PC-9 (cell line): ENCODE results near the gene PRMT5.

ENCODE experiments used
- EZH2 ChIP-seq: fragments of 200-600 bp; sonication (generic); IDR thresholded peaks from 2 replicates; pipeline ENCODE4 v1.8.0; 2017; ENCODE audit warnings: antibody characterized with exemption, low read depth
- TF ChIP-seq, protein P1 (sequence below): fragments of 200-600 bp; sonication (generic); conservative IDR thresholded peaks from 2 replicates; pipeline ENCODE4 v1.6.1; 2017; ENCODE audit warnings: mixed run types, antibody characterized with exemption, mild to moderate bottlenecking, moderate library complexity

DNA sequence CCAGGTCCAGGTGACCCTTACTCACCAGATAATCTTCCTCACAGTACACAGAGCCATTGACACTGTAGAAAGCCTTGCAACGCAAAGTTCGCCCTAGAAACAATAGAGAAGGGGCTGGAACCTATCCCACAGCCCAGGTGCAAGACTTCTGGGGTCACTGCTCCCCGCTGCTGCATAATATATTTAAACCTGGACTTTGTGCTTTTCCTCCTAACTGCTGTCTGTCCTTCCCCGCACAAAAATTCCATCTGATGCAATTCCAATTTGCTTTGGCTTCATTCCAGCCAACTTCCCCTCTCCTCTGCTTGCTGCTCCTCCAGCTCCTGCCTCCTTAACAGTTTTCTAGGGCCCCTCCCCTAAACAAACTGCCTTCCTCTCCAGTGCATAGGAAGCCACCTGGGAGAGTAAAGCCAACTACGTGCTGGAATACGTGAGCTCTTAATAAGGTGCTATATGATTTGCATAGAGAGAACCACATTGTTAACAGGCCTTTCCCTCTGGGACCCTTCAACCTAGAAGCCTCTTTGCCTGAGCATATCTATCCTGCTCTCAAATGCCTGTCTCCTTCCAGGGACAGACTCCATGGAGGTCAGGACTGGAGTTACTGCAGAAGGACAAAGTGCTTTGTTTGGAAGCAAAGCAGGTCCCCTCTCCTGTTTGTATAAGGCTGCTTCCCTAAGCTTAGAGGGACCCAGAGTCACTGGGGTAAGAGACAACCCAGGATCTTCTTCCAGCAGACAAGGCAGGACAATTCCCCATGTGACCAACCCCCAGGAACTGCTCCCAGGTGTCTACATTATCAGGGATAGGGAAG, 47.7 kb upstream of the PRMT5 start:
- TF ChIP-seq EZH2, result no peak
- TF ChIP-seq, protein P1, sequence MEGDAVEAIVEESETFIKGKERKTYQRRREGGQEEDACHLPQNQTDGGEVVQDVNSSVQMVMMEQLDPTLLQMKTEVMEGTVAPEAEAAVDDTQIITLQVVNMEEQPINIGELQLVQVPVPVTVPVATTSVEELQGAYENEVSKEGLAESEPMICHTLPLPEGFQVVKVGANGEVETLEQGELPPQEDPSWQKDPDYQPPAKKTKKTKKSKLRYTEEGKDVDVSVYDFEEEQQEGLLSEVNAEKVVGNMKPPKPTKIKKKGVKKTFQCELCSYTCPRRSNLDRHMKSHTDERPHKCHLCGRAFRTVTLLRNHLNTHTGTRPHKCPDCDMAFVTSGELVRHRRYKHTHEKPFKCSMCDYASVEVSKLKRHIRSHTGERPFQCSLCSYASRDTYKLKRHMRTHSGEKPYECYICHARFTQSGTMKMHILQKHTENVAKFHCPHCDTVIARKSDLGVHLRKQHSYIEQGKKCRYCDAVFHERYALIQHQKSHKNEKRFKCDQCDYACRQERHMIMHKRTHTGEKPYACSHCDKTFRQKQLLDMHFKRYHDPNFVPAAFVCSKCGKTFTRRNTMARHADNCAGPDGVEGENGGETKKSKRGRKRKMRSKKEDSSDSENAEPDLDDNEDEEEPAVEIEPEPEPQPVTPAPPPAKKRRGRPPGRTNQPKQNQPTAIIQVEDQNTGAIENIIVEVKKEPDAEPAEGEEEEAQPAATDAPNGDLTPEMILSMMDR, result no peak
